HCT116 (cell line): ENCODE results near the gene ZHX3.

Source experiments
- EZH2 ChIP-seq: fragments of 200-600 bp; sonication (generic); IDR thresholded peaks from 2 replicates; pipeline ENCODE4 v1.6.1; 2017; ENCODE audit warnings: antibody characterized with exemption, mixed run types
- POLR2AphosphoS5 ChIP-seq: IDR thresholded peaks from 2 replicates; pipeline ENCODE4 v1.6.1; 2011; ENCODE audit warnings: mild to moderate bottlenecking, low read depth, low read length, moderate library complexity
- ZNF274 ChIP-seq: fragments of 200-500 bp; sonication (Bioruptor generic); IDR thresholded peaks from 2 replicates; pipeline ENCODE4 v1.6.1; 2014; ENCODE audit warnings: mild to moderate bottlenecking, low read depth, low read length, inconsistent platforms
- TF ChIP-seq, protein P1 (sequence below), 3 experiments: fragments of 200-600 bp in 1 of 3; sonication (generic) in 1 of 3; IDR thresholded peaks in 2 of 3; conservative IDR thresholded peaks in 1 of 3; 2 replicates each; pipeline ENCODE4 v1.5.1; 2012 to 2017; ENCODE audit warnings: low read depth in 2 of 3, low read length in 2 of 3, antibody characterized with exemption in 1 of 3, borderline replicate concordance in 1 of 3, control low read depth in 1 of 3, mild to moderate bottlenecking in 1 of 3, mixed read lengths in 1 of 3, mixed run types in 1 of 3, moderate library complexity in 1 of 3; ENCODE audit not compliant: insufficient read depth in 1 of 3

DNA sequence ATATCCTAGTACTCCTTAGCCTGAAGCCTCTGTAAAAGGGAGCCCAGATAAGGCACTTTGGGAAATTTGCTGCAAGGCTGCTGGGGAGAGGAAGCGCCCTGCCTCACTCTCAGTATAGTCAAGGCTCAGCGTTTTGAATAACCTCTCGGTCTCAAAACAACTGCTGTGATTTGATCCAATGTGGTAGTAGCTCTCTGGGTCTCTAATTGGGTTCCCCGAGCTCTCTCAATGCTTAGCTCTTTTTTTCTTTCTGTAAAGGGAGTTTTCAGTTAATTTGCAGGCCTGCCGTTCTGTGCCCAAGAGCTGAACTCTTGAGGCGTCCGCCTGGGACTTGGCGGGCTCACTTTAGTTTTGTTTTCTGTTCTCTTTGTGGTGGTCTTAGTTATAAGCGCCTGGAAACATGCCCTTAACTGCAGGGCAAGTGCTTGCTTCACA lies 41.2 kb downstream of the ZHX3 start:
- TF ChIP-seq POLR2AphosphoS5: no peak
- TF ChIP-seq, protein P1, sequence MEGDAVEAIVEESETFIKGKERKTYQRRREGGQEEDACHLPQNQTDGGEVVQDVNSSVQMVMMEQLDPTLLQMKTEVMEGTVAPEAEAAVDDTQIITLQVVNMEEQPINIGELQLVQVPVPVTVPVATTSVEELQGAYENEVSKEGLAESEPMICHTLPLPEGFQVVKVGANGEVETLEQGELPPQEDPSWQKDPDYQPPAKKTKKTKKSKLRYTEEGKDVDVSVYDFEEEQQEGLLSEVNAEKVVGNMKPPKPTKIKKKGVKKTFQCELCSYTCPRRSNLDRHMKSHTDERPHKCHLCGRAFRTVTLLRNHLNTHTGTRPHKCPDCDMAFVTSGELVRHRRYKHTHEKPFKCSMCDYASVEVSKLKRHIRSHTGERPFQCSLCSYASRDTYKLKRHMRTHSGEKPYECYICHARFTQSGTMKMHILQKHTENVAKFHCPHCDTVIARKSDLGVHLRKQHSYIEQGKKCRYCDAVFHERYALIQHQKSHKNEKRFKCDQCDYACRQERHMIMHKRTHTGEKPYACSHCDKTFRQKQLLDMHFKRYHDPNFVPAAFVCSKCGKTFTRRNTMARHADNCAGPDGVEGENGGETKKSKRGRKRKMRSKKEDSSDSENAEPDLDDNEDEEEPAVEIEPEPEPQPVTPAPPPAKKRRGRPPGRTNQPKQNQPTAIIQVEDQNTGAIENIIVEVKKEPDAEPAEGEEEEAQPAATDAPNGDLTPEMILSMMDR (IDR thresholded peaks at IDR 0.05 in 2 of 3, conservative IDR thresholded peaks at IDR 0.05 in 1 of 3; ENCODE audit: borderline replicate concordance in 1 of 3, insufficient read depth in 1 of 3, low read depth in 2 of 3, low read length in 2 of 3): no peak
- no peak for TF ChIP-seq ZNF274
- TF ChIP-seq EZH2: no peak
